Lower leg skin (tissue), 3 donors: ENCODE measurements around the gene KCNN3.

ENCODE experiments used
- CTCF ChIP-seq, 3 donors: fragments of 450-650 bp; IDR thresholded peaks; one replicate each; pipeline ENCODE4 v1.5.1; 2016; ENCODE audit warnings: antibody characterized with exemption in 3 of 3, mild to moderate bottlenecking in 3 of 3, moderate library complexity in 2 of 3
- POLR2A ChIP-seq, 2 donors: fragments of 450-650 bp; IDR thresholded peaks; one replicate each; pipeline ENCODE4 v1.6.1; 2016 to 2017; ENCODE audit warnings: antibody characterized with exemption in 2 of 2, mild to moderate bottlenecking in 1 of 2, moderate library complexity in 1 of 2

GRCh38 chr1:154871374-154871773 lies 1.3 kb upstream of the KCNN3 start:
- no peak for TF ChIP-seq CTCF (IDR thresholded peaks at IDR 0.05)
- TF ChIP-seq POLR2A (IDR thresholded peaks at IDR 0.05), result no peak
